ENCODE measurements around the gene FYB1. TPM values are rescaled to one million over a fixed set of nuclear protein-coding genes. Genes with fewer than 3 reads are reported as not detected.

Gene FYB1
- total RNA-seq, 1 experiment from 2014 or later = not detected

DNA sequence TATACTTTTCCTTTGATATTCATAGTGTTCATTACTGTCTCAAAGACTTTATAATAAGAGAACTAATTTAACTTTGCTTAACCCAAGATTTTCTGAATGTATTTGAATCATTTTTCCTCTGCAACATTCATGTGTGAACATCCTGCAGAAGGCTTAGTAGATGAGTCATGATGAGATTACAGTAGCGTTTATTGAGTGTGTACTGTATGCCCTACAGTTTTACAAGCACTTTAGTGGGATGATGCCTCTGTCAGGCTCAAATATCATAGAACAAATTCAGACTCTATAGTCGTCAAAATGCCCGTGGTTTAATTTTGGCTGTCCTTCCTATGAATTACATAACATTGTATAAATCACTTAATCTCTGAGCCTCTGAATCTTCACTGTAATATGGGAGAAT is 41.2 kb downstream of the FYB1 start:
- no peak overlapping the region for H2BK12ac ChIP-seq (ENCODE audit: insufficient read length, low read depth, low read length)
- no peak overlapping the region for H3K27ac ChIP-seq (ENCODE audit: insufficient read length, low read depth, low read length)
- no peaks in the 10 kb centered on the region for H3K4me1 ChIP-seq (ENCODE audit: insufficient read depth, low read length)
- no peak overlapping the region for H2BK120ac ChIP-seq (ENCODE audit: low read depth, low read length, poor library complexity, severe bottlenecking)
- no peak for DNase-seq
- no peak overlapping the region for H3T11ph ChIP-seq (ENCODE audit: low read length)
- H2BK15ac ChIP-seq (ENCODE audit: low read depth, low read length) = no peak overlapping the region
- H4K20me1 ChIP-seq (ENCODE audit: control insufficient read depth, insufficient read depth, insufficient read length) = no peaks in the 10 kb centered on the region
- no peak overlapping the region for H2BK5ac ChIP-seq (ENCODE audit: insufficient read length, low read length)
- WGBS (ENCODE audit: extremely low coverage, insufficient read length, low lambda C conversion rate) = no CpG with 5 or more reads among the region's 3 CpGs
- no peak overlapping the region for H3K18ac ChIP-seq (ENCODE audit: insufficient read length, low read depth, low read length)
- Mint-ChIP-seq H3K27ac (no peak overlapping the region), H3K9me3 (0 out of 5 replicates have a peak, but pooled peaks cover 0 to 2% of the 10 kb centered on the region in 2 experiments), H3K36me3 (ENCODE audit: insufficient read depth in 1 of 3, low read depth in 3 of 3) (no peaks in the 10 kb centered on the region), H3K27me3 (ENCODE audit: low read depth) (no peaks in the 10 kb centered on the region), H3K4me1 (peaks cover 5 to 6% of the 10 kb centered on the region in 2 experiments), H3K4me3 (no peak overlapping the region)
- H3K79me1 ChIP-seq (ENCODE audit: insufficient read depth, low read depth, low read length, poor library complexity, severe bottlenecking) = no peaks in the 10 kb centered on the region
- H3K14ac ChIP-seq (ENCODE audit: insufficient read depth, low read length) = no peak overlapping the region
- no peak overlapping the region for H3K4ac ChIP-seq (ENCODE audit: low read depth, low read length)
- H3K27me3 ChIP-seq (ENCODE audit: insufficient read depth, low read length) = no peaks in the 10 kb centered on the region
- H3K23me2 ChIP-seq (ENCODE audit: insufficient read length, low read depth, low read length, poor library complexity, severe bottlenecking) = no peaks in the 10 kb centered on the region
- H2AK5ac ChIP-seq (ENCODE audit: insufficient read length, low read length) = no peak overlapping the region
- no peaks in the 10 kb centered on the region; the same call in 1 of the 2 replicates for H3K79me2 ChIP-seq (ENCODE audit: insufficient read depth, low read length)
- H3K23ac ChIP-seq (ENCODE audit: insufficient read length, low read depth, low read length) = no peak overlapping the region
- TF ChIP-seq CTCF (conservative IDR thresholded peaks at IDR 0.05) = no peak
- no peak overlapping the region for H3K9ac ChIP-seq (ENCODE audit: extremely low read depth, insufficient read length, low read length)
- H2AFZ ChIP-seq (ENCODE audit: low read length) = no peak overlapping the region
- H3K9me3 ChIP-seq (ENCODE audit: control insufficient read depth, low read depth, low read length) = no peaks in the 10 kb centered on the region
- no peak overlapping the region for H4K8ac ChIP-seq (replicated peaks; ENCODE audit: insufficient read length, low read depth, low read length)
- H3K56ac ChIP-seq (ENCODE audit: insufficient read length, low read depth, low read length) = no peak overlapping the region
- no peak overlapping the region for H4K5ac ChIP-seq (ENCODE audit: insufficient read length, low read depth, low read length)
- no peak overlapping the region for H2BK20ac ChIP-seq (ENCODE audit: low read depth, low read length, poor library complexity, severe bottlenecking)
- no peak overlapping the region for H3K4me2 ChIP-seq (ENCODE audit: insufficient read depth, insufficient read length, low read length)
- no peak overlapping the region for H4K91ac ChIP-seq (ENCODE audit: insufficient read length, low read depth, low read length)

All from H9 (cell line).